HepG2 (cell line): ENCODE measurements around the gene TADA1. TPM values are rescaled to one million over a fixed set of nuclear protein-coding genes. Genes with fewer than 3 reads are reported as not detected.

Source experiments
- AKAP8 ChIP-seq: sonication (generic); formaldehyde crosslinking; IDR thresholded peaks from 2 replicates; pipeline ENCODE4 v1.5.1; 2020; ENCODE audit warnings: mild to moderate bottlenecking, missing genetic modification reagents
- ARHGAP35 ChIP-seq: sonication (generic); formaldehyde crosslinking; IDR thresholded peaks from 2 replicates; pipeline ENCODE4 v1.9.0; 2022; ENCODE audit warnings: mild to moderate bottlenecking, inconsistent platforms, moderate library complexity, missing genetic modification reagents, borderline replicate concordance
- CC2D1A ChIP-seq: sonication (generic); formaldehyde crosslinking; IDR thresholded peaks from 2 replicates; pipeline ENCODE4 v1.8.1; 2023; ENCODE audit warnings: mild to moderate bottlenecking, missing genetic modification reagents
- CTCF ChIP-seq: sonication (generic); formaldehyde crosslinking; IDR thresholded peaks from 2 replicates; pipeline ENCODE4 v1.5.0; 2020; ENCODE audit warnings: mild to moderate bottlenecking, missing genetic modification reagents, moderate library complexity
- FOSL2 ChIP-seq: sonication (generic); formaldehyde crosslinking; IDR thresholded peaks from 2 replicates; pipeline ENCODE4 v1.4.0; 2020; ENCODE audit warnings: missing genetic modification reagents
- FOXM1 ChIP-seq: sonication (generic); formaldehyde crosslinking; IDR thresholded peaks from 2 replicates; pipeline ENCODE4 v1.5.0; 2020; ENCODE audit warnings: missing genetic modification reagents
- GTF3A ChIP-seq: sonication (generic); formaldehyde crosslinking; conservative IDR thresholded peaks from 2 replicates; pipeline ENCODE4 v1.4.0; 2020; ENCODE audit warnings: mild to moderate bottlenecking, missing genetic modification reagents
- HDAC2 ChIP-seq: sonication (generic); formaldehyde crosslinking; IDR thresholded peaks from 2 replicates; pipeline ENCODE4 v1.4.0; 2020; ENCODE audit warnings: missing genetic modification reagents
- KDM6A ChIP-seq: IDR thresholded peaks from 2 replicates; pipeline ENCODE4 v1.6.1; 2016; ENCODE audit warnings: low read depth
- MAFK ChIP-seq, 2 experiments: IDR thresholded peaks in 1 of 2; conservative IDR thresholded peaks in 1 of 2; 2 replicates each; pipeline ENCODE4 v1.6.1; 2011; ENCODE audit warnings: improper control_type of control experiment in 2 of 2, low read length in 2 of 2
- MBNL3 ChIP-seq: fragments of 250-450 bp; sonication (Bioruptor Pico); conservative IDR thresholded peaks from 2 replicates; pipeline ENCODE4 v1.8.0; 2022; ENCODE audit warnings: mild to moderate bottlenecking, inconsistent platforms
- NFE2L2 ChIP-seq: fragments of 150-350 bp; IDR thresholded peaks from 2 replicates; pipeline ENCODE4 v1.6.1; 2014; ENCODE audit warnings: low read length
- NR2F2 ChIP-seq: IDR thresholded peaks from 2 replicates; pipeline ENCODE4 v1.6.1; 2012; ENCODE audit warnings: low read depth, inconsistent platforms, borderline replicate concordance
- PITX1 ChIP-seq: sonication (generic); formaldehyde crosslinking; IDR thresholded peaks from 2 replicates; pipeline ENCODE4 v1.5.1; 2020; ENCODE audit warnings: mild to moderate bottlenecking, missing genetic modification reagents
- SKI ChIP-seq: fragments of 450-650 bp; IDR thresholded peaks from one replicate; pipeline ENCODE4 v1.6.1; 2018; ENCODE audit warnings: mild to moderate bottlenecking; ENCODE audit not compliant: partially characterized antibody
- SMC3 ChIP-seq: IDR thresholded peaks from 2 replicates; pipeline ENCODE4 v1.6.1; 2011; ENCODE audit warnings: low read length, improper control_type of control experiment
- SMYD3 ChIP-seq: sonication (generic); formaldehyde crosslinking; IDR thresholded peaks from 2 replicates; pipeline ENCODE4 v1.8.1; 2023; ENCODE audit warnings: mild to moderate bottlenecking, missing genetic modification reagents
- SRF ChIP-seq: IDR thresholded peaks from 2 replicates; pipeline ENCODE4 v1.6.1; 2011; ENCODE audit warnings: mild to moderate bottlenecking, low read depth, low read length, moderate library complexity
- XBP1 ChIP-seq: sonication (generic); formaldehyde crosslinking; IDR thresholded peaks from 2 replicates; pipeline ENCODE4 v1.5.0; 2020; ENCODE audit warnings: missing genetic modification reagents
- ZBTB2 ChIP-seq: sonication (generic); formaldehyde crosslinking; IDR thresholded peaks from 2 replicates; pipeline ENCODE4 v1.8.0; 2022; ENCODE audit warnings: low read depth, missing genetic modification reagents
- ZNF251 ChIP-seq: sonication (generic); formaldehyde crosslinking; IDR thresholded peaks from 2 replicates; pipeline ENCODE4 v1.9.0; 2021; ENCODE audit warnings: mild to moderate bottlenecking, missing genetic modification reagents
- ZNF275 ChIP-seq: sonication (generic); formaldehyde crosslinking; IDR thresholded peaks from 2 replicates; pipeline ENCODE4 v1.8.0; 2022; ENCODE audit warnings: missing genetic modification reagents, mild to moderate bottlenecking, inconsistent platforms, borderline replicate concordance
- ZNF501 ChIP-seq: sonication (generic); formaldehyde crosslinking; IDR thresholded peaks from 2 replicates; pipeline ENCODE4 v1.5.1; 2020; ENCODE audit warnings: mild to moderate bottlenecking, moderate library complexity, missing genetic modification reagents
- ZNF512 ChIP-seq: sonication (generic); formaldehyde crosslinking; IDR thresholded peaks from 2 replicates; pipeline ENCODE4 v1.4.0; 2020; ENCODE audit warnings: mild to moderate bottlenecking, missing genetic modification reagents
- ZNF546 ChIP-seq: sonication (generic); formaldehyde crosslinking; conservative IDR thresholded peaks from 2 replicates; pipeline ENCODE4 v1.8.1; 2023; ENCODE audit warnings: mild to moderate bottlenecking, missing genetic modification reagents
- ZNF703 ChIP-seq: sonication (generic); formaldehyde crosslinking; IDR thresholded peaks from 2 replicates; pipeline ENCODE4 v1.5.1; 2020; ENCODE audit warnings: missing genetic modification reagents, mild to moderate bottlenecking, moderate library complexity, borderline replicate concordance
- ZSCAN25 ChIP-seq: sonication (generic); formaldehyde crosslinking; IDR thresholded peaks from 2 replicates; pipeline ENCODE4 v1.8.0; 2022; ENCODE audit warnings: mild to moderate bottlenecking, missing genetic modification reagents
- polyA plus RNA-seq, 8 experiments: library from polyadenylated mRNA; depleted of rRNA in 3 of 8; stranded (reverse) in 7 of 8; unstranded in 1 of 8; fragments of >200 nt; fragmentation: Illumina TruSeq in 4 of 8; extraction: Trizol in 4 of 8; gene quantifications; 2 replicates each; pipeline versions ENCODE4 v1.2.1 to v1.2.3, GENCODE V29; 2011 to 2016; ENCODE audit warnings: low read depth in 4 of 8, missing spikeins in 1 of 8, mixed read lengths in 1 of 8; ENCODE audit not compliant: insufficient read depth in 1 of 8
- total RNA-seq, 5 experiments: library from RNA; depleted of rRNA; stranded (reverse); fragments of >200 nt; fragmentation: Illumina TruSeq; extraction: Trizol; gene quantifications; 2 replicates each; pipeline ENCODE4 v1.2.3, GENCODE V29; 2016; ENCODE audit warnings: low read depth in 1 of 5

TADA1 gene
- total and polyA plus RNA-seq, 2 of the 13 experiments (the other 11 are each of a cell fraction or from before 2014, with no cell fraction given): 28.3 to 29.1 TPM

- TF ChIP-seq CTCF (CRISPR knock-in tag): peak; percentile 86
- TF ChIP-seq ZSCAN25 (CRISPR knock-in tag): no peak
- TF ChIP-seq KDM6A (CRISPR knock-in tag): no peak
- TF ChIP-seq ZBTB2 (CRISPR knock-in tag): no peak
- TF ChIP-seq PITX1 (CRISPR knock-in tag): no peak
- TF ChIP-seq MBNL3 (CRISPR knock-in tag): no peak
- no peak for TF ChIP-seq FOXM1
- TF ChIP-seq ARHGAP35 (CRISPR knock-in tag): no peak
- peak; percentile 40 to 48; a peak in 3 of 4 replicates for TF ChIP-seq MAFK (conservative IDR thresholded peaks at IDR 0.05 in 1 of 2, IDR thresholded peaks at IDR 0.05 in 1 of 2; ENCODE audit: low read length in 2 of 2)
- TF ChIP-seq NR2F2: no peak
- peak; percentile 92 for TF ChIP-seq FOSL2 (CRISPR knock-in tag)
- TF ChIP-seq HDAC2 (CRISPR knock-in tag): no peak
- TF ChIP-seq NFE2L2: peak; percentile 79; the same call in 1 of the 2 replicates
- TF ChIP-seq ZNF512 (CRISPR knock-in tag): no peak
- no peak for TF ChIP-seq GTF3A (CRISPR knock-in tag)
- TF ChIP-seq SMC3: peak; percentile 89
- peak; percentile 37; the same call in 1 of the 2 replicates for TF ChIP-seq SRF
- no peak for TF ChIP-seq ZNF703
- TF ChIP-seq ZNF251 (CRISPR knock-in tag): no peak
- TF ChIP-seq ZNF546 (CRISPR knock-in tag): no peak
- no peak for TF ChIP-seq SMYD3
- TF ChIP-seq ZNF275 (CRISPR knock-in tag): no peak
- TF ChIP-seq CC2D1A (CRISPR knock-in tag): no peak
- TF ChIP-seq AKAP8 (CRISPR knock-in tag): no peak
- no peak for TF ChIP-seq SKI
- TF ChIP-seq XBP1 (CRISPR knock-in tag): no peak
- TF ChIP-seq ZNF501 (CRISPR knock-in tag): no peak
Observed at GRCh38 chr1:166910396-166910994, 34.4 kb upstream of the TADA1 start (continued).
